Ovary (tissue), 3 donors: ENCODE data around the gene KBTBD4.

Experiments used
- EP300 ChIP-seq: sonication (generic); formaldehyde crosslinking; IDR thresholded peaks from one replicate; pipeline ENCODE4 v1.6.1; 2017; ENCODE audit warnings: antibody characterized with exemption
- POLR2A ChIP-seq: fragments of 450-650 bp; IDR thresholded peaks from one replicate; pipeline ENCODE4 v1.6.1; 2017; ENCODE audit warnings: antibody characterized with exemption, mild to moderate bottlenecking, moderate library complexity
- TF ChIP-seq, protein P1 (sequence below), 3 donors: fragments of 450-650 bp in 2 of 3; fragments of 200-600 bp in 1 of 3; IDR thresholded peaks; one replicate each; pipeline versions ENCODE4 v1.5.1 to v1.8.0; 2016 to 2022; ENCODE audit warnings: antibody characterized with exemption in 3 of 3, mild to moderate bottlenecking in 1 of 3
- donor health status: DM: no; HTN: no; CAD: no.

DNA sequence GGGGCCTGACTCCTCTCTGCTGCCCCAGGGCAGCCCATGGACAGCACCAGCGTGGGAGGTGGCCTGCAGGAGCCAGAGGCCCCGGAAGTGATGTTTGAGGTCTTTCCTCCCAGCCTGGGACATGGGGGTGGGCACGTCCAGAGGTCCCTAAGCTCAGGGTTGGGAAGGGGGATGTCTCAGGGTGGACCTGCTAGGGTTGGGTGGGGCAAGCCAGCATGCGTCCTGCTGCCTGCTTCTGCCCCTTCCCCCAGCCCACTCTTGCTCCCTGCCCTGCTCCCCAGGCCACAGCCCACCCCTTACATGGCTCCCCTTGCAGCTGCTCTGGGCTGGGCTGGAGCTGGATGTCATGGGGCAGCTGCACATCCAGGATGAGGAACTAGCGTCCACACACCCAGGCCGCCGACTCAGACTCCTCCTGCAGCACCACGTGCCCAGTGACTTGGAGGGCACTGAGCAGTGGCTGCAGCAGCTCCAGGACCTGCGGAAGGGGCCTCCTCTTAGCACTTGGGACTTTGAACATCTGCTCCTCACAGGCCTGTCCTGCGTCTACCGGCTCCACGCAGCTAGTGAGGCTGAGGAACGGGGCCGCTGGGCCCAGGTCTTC, 9.1 kb upstream of the KBTBD4 start:
- TF ChIP-seq, protein P1, sequence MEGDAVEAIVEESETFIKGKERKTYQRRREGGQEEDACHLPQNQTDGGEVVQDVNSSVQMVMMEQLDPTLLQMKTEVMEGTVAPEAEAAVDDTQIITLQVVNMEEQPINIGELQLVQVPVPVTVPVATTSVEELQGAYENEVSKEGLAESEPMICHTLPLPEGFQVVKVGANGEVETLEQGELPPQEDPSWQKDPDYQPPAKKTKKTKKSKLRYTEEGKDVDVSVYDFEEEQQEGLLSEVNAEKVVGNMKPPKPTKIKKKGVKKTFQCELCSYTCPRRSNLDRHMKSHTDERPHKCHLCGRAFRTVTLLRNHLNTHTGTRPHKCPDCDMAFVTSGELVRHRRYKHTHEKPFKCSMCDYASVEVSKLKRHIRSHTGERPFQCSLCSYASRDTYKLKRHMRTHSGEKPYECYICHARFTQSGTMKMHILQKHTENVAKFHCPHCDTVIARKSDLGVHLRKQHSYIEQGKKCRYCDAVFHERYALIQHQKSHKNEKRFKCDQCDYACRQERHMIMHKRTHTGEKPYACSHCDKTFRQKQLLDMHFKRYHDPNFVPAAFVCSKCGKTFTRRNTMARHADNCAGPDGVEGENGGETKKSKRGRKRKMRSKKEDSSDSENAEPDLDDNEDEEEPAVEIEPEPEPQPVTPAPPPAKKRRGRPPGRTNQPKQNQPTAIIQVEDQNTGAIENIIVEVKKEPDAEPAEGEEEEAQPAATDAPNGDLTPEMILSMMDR (IDR thresholded peaks at IDR 0.05): no peak
- TF ChIP-seq POLR2A: no peak
- TF ChIP-seq EP300: no peak
